ENCODE data around the gene ERC2. TPM values are rescaled to one million over a fixed set of nuclear protein-coding genes. Genes with fewer than 3 reads are reported as not detected.

The ERC2 gene
- total RNA-seq, 1 donor from 2014 or later = 0.11 TPM

DNA sequence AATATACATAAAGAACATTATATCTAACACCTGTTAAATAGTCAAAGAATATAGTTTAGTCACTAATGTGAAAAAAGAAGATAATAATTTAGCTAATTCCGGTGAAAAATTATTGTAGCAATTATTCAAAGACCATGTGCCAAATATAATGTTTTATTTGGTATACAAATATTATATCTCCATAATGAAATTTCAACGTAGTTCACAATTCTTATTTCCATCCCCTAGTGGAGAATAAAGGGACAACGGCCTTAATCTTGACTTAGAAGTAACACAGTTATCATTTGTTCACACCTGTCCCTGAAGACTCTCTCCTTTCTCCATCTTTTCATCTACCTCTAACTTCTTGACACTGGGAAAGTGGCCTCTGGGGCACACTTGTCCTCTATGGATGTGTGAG is 213.4 kb downstream of the ERC2 start:
- TF ChIP-seq, protein P1, sequence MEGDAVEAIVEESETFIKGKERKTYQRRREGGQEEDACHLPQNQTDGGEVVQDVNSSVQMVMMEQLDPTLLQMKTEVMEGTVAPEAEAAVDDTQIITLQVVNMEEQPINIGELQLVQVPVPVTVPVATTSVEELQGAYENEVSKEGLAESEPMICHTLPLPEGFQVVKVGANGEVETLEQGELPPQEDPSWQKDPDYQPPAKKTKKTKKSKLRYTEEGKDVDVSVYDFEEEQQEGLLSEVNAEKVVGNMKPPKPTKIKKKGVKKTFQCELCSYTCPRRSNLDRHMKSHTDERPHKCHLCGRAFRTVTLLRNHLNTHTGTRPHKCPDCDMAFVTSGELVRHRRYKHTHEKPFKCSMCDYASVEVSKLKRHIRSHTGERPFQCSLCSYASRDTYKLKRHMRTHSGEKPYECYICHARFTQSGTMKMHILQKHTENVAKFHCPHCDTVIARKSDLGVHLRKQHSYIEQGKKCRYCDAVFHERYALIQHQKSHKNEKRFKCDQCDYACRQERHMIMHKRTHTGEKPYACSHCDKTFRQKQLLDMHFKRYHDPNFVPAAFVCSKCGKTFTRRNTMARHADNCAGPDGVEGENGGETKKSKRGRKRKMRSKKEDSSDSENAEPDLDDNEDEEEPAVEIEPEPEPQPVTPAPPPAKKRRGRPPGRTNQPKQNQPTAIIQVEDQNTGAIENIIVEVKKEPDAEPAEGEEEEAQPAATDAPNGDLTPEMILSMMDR (IDR thresholded peaks at IDR 0.05) = peak in 1 of 3 experiments; percentile 5
- intact Hi-C loops (cut with DNase I) = loop anchor here (5.0 to 10.0 kb wide), 3 partner anchors 773 to 1830 kb away; no protein-coding TSS in a partner anchor

DNA sequence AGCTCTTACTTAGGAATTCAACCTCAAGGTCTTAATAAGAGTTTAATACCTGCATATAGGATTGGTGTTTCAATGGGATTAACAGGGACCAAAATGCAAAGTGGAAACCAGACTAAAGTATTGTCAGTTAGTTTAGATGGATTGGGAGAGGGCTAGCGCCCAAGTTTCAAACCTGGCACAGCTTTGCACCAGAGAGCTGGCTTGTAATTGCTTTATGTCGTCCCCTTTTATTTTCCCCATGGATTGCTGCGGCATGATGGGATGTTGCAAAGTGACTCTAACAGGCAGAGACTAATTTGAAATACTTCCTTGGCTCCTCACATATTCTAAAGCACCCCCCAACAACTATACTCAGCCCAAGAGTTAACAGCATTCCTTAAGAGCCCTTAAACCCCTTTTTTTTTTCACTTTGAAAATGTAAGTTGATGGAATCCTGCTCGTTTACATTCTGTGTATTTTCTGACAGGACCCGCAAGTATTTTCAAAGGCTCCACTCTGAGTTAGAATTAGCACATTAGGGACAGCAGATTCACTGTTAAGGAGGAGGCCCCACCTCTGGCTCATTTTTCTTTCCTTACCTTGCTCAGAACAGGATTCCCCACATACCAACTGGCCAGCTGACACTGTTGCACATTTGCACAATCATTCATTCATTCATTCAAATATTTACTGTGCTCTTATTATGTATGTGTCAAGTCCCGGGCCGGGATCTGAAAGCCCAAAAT is 214.2 kb downstream of the ERC2 start:
- TF ChIP-seq, protein P1 (IDR thresholded peaks at IDR 0.05) = no peak
- intact Hi-C loops (cut with DNase I) = loop anchor here (5.0 to 10.0 kb wide), 3 partner anchors 772 to 1829 kb away; no protein-coding TSS in a partner anchor
- Histone ChIP-seq H3K4me1 (no peaks in the 10 kb centered on the region), H3K27me3 (no peaks in the 10 kb centered on the region), H3K36me3 (no peaks in the 10 kb centered on the region), H3K4me3 (no peak overlapping the region), H3K27ac (no peak overlapping the region), H3K9me3 (no peaks in the 10 kb centered on the region)
- DNase-seq (ENCODE audit: low spot score in 2 of 2) = no peak

More for the DNA sequence above, 213.4 kb downstream of the ERC2 start:
- no peaks in the 10 kb centered on the region for H3K36me3 ChIP-seq
- H3K27ac ChIP-seq = no peak overlapping the region
- no peak overlapping the region for H3K4me3 ChIP-seq
- no peaks in the 10 kb centered on the region for H3K27me3 ChIP-seq
- no peaks in the 10 kb centered on the region for H3K9me3 ChIP-seq
- H3K4me1 ChIP-seq = no peaks in the 10 kb centered on the region
- no peak for DNase-seq (ENCODE audit: low spot score in 2 of 2)

DNA sequence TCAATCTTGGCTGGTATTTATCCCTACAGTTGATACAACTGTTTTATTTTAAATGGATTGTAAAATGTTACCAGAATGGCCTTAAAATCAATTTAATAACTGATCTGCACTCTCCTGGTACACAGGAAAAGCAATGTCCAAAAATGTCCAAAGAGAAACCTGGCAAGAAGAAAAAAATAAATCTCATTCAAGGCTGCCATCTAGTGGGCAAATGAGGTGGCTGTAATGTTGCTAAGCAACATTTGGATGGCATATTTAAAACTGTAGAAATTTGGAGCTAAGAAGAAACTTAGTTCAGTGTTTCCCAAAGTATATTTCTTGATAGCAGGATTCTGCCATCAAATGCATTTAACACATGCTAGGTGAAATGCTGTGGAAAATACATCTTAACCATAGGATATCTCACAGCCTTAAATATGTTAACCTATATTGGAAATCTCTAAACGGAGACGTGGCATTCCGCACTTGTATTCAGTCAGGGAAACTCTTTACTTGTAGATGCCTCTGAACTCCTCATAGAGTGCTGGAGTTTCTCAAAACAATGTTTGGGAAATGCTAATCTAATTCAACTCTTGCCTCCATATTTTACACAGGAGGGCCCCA is 216.8 kb downstream of the ERC2 start:
- intact Hi-C loops (cut with DNase I) = loop anchor here (5.0 to 10.0 kb wide), 3 partner anchors 769 to 1827 kb away; no protein-coding TSS in a partner anchor
- H3K4me1 ChIP-seq = no peaks in the 10 kb centered on the region
- peak in 1 of 2 donors; percentile 61 for DNase-seq (ENCODE audit: low spot score in 2 of 2)
- TF ChIP-seq, protein P1 (IDR thresholded peaks at IDR 0.05) = peak; percentile 40 to 86 (median 74)
- no peak overlapping the region for H3K27ac ChIP-seq
- no peaks in the 10 kb centered on the region for H3K27me3 ChIP-seq
- no peaks in the 10 kb centered on the region for H3K36me3 ChIP-seq
- no peak overlapping the region for H3K4me3 ChIP-seq
- no peaks in the 10 kb centered on the region for H3K9me3 ChIP-seq

DNA sequence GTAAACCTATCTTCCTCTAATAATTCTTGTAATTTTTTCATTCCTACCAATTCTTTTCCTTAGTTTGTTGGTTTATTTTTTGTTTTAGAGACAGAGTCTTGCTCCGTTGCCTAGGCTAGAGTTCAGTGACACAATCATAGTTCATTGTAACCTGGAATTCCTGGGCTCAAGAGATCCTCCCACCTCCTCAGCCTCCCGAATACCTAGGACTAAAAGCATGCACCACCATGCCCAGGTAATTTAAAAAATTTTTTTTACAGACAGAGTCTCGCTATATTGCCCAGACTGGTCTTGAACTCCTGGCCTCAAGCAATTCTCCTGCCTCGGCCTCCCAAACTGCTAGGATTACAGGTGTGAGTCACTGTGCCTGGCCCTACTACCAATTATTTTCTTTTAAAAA is 220.2 kb downstream of the ERC2 start:
- H3K27me3 ChIP-seq = no peaks in the 10 kb centered on the region
- TF ChIP-seq, protein P1 (IDR thresholded peaks at IDR 0.05) = no peak
- no peak overlapping the region for H3K4me3 ChIP-seq
- no peak overlapping the region for H3K27ac ChIP-seq
- H3K36me3 ChIP-seq = no peaks in the 10 kb centered on the region
- intact Hi-C loops (cut with DNase I) = no loop called here
- H3K4me1 ChIP-seq = no peaks in the 10 kb centered on the region
- no peaks in the 10 kb centered on the region for H3K9me3 ChIP-seq
- DNase-seq (ENCODE audit: low spot score in 2 of 2) = no peak

DNA sequence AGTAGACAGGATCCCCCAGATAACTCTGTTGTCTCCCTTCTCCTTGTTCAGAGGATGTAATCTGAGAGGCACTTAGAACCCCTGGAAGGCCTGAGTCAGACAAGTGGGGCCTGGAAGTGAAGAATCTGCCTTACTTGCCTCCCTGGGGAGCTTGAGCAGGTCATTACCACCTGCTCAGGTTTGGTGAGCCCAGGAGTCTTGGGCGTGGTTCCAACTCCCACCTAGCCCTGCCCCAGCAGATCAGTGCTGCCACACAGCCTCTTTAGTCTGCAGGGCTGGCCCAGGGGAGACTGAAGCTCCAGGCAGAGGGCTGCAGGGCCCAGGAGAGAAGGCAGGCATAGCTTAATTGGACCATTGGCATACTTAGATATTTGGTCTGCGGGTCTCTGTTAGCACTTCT is 230.0 kb downstream of the ERC2 start:
- intact Hi-C loops (cut with DNase I) = no loop called here
- no peak overlapping the region for H3K4me3 ChIP-seq
- no peaks in the 10 kb centered on the region for H3K9me3 ChIP-seq
- no peaks in the 10 kb centered on the region for H3K4me1 ChIP-seq
- TF ChIP-seq, protein P1 (IDR thresholded peaks at IDR 0.05) = no peak
- H3K27me3 ChIP-seq = no peaks in the 10 kb centered on the region
- H3K27ac ChIP-seq = no peak overlapping the region
- no peaks in the 10 kb centered on the region for H3K36me3 ChIP-seq
- DNase-seq (ENCODE audit: low spot score in 2 of 2) = no peak
